ENCODE data around the gene SORL1-AS1.

The SORL1-AS1 gene

DNA sequence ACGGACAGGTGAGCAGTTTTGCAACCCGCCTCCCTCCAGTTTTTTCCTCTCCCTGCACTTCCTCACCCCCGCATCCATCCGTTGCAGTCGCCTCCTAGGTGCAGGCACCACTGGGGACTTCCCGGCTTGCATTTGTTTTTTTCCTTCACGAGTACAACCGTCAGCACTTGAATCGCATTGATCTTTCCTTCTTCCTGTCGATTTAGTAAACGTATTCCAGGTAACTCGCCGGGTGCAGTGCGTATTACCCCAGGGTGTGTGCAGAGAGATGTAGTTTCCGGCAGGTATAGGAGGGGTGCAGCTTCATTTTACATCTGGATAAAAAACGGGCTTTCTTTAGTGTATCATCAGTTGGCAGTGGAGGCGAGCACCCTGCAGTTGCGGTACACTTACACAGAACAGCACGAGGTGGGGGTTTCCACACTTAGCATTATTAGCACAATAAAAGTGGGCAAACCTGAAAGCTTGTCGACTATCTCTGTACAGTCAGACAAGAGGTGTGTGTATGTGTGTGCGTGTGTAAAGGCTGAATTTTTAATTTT, at the start of gene SORL1-AS1:
Gene SORL1-AS1 (minus strand): TSS at position 359 of the 542 bp plus-strand sequence.
- TF ChIP-seq CTCF (IDR thresholded peaks at IDR 0.05; ENCODE audit: low read depth, low read length), result no peak
- no peak for DNase-seq (ENCODE audit: extremely low read depth, low read depth)

DNA sequence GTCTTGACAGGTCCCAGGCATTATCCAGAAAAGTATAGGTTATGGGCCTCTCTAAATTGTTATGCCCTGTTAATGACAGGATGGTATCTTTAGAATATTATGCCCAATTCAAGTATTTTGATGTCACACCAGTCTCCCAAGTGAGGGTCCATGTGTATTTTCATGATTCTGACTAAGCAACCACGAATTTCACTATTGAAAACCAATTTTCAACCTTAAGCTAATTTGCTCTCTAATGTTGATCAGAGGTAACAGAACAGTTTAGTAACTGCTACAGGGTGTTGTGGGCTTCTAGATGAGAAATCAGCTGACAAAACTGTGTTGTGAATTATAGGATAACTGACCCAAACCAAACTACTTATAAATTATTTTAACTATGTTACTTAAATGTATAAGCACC, 48.0 kb upstream of the SORL1-AS1 start:
- no peak for TF ChIP-seq CTCF (IDR thresholded peaks at IDR 0.05; ENCODE audit: low read depth, low read length)
- no peak for DNase-seq (ENCODE audit: extremely low read depth, low read depth)

- no peak for DNase-seq (ENCODE audit: extremely low read depth, low read depth)
- TF ChIP-seq CTCF (IDR thresholded peaks at IDR 0.05; ENCODE audit: low read depth, low read length), result no peak
These were observed 47.5 kb upstream of the SORL1-AS1 start for GRCh38 chr11:121500275-121500674.

DNA sequence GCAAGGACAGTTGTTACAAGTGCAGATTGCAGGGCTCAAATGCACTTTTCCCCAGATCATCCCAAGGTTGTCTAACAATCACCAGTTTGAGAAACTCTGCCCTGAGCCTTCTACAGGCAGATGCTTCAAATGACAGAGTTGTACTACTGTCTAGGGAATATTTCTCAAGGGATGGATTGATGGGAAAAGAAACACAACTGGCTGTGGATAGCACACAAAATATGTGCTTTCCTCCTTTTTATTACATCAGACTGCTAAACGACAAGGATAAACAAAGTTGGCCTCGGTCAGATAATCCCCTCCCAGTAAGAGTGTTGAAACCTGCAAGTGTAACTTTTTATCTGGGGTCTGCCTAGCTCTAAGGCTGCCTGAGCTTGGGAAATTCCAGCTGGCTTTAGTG, 46.6 kb upstream of the SORL1-AS1 start:
- no peak for TF ChIP-seq CTCF (IDR thresholded peaks at IDR 0.05; ENCODE audit: low read depth, low read length)

DNA sequence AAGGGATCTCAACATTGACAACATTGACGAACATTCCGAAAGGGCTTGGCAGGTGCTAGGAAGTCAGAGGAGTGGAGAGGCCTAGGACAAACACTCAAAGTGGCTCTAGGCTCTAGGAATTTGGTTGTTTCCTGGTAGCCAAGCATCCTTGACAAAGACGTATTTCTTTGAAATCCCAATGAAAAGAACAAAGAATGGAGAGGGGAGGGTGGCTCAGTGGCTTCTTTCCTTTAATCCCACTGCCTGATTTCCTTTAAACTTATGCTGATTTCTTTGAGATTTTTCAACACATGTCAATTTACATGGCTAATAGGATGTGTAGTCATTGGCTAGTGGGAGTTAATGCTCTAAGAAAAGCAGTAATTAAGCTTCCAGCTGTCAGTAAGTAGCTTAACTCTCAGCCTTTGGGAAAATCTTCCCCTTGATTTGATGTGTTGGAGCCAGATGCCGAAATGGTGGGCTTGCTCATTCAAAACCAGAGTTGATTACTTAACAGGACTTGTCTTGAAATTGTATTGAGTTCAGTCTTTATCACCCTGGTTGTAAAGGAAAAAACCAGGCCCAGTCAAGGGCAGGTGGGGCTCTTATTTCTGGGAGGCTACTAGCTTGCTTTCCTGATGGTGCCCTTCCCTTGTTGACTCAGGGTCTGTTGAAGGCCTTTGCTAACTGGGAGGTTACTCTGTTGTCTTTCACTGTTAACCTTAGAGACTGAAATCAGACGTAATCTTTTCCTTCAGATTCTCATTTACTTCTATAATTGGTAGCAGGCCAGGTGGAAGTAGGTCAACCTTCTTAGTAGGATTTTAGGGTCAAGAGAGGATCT, 44.6 kb upstream of the SORL1-AS1 start:
- DNase-seq (ENCODE audit: extremely low read depth, low read depth), result no peak
- TF ChIP-seq CTCF (IDR thresholded peaks at IDR 0.05; ENCODE audit: low read depth, low read length), result no peak

More for the DNA sequence above, 46.6 kb upstream of the SORL1-AS1 start:
- no peak for DNase-seq (ENCODE audit: extremely low read depth, low read depth)

- TF ChIP-seq CTCF (IDR thresholded peaks at IDR 0.05; ENCODE audit: low read depth, low read length), result no peak
- no peak for DNase-seq (ENCODE audit: extremely low read depth, low read depth)
These were observed 41.8 kb upstream of the SORL1-AS1 start for GRCh38 chr11:121494355-121495099.

DNA sequence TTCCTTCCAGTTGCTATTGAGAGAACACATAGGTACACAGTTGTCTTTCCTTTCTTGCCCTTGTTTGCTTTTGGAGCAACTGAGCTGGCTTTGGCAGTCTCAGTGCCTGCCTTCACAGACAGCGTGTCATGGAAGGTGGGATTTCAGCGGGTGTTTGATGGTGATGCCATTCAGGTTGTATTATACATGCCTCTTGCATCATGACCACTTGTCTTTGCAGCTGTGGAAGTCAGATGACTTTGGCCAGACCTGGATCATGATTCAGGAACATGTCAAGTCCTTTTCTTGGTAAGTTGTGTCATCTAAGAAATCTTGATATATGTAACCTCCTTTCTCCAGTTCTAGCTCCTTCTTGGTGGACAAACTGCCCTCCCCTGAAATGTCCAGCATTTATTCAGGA, 37.1 kb upstream of the SORL1-AS1 start:
- TF ChIP-seq CTCF (IDR thresholded peaks at IDR 0.05; ENCODE audit: low read depth, low read length), result no peak
- DNase-seq (ENCODE audit: extremely low read depth, low read depth), result no peak

Measured in AG09319 (cell line).